ENCODE measurements around the gene ELOVL7. TPM values are rescaled to one million over a fixed set of nuclear protein-coding genes. Genes with fewer than 3 reads are reported as not detected.
"Not testable (repeated sequence)": the region's sequence is repeated elsewhere in the genome, so short reads cannot be mapped to it uniquely, and the experiment has no call there.

The ELOVL7 gene
- total RNA-seq, 4 donors from 2014 or later = 1.2 to 17.1 (median 14.4) TPM

- in situ Hi-C loops (cut with MboI; ENCODE audit: low pct_ligation_motif_present in 1 of 4, low pct_unique_long_range_greater_than_20kb in 1 of 4, low sequenced_read_pairs in 3 of 4) = no loop called here
Observed at GRCh38 chr5:60802226-60802625, 41.8 kb downstream of the ELOVL7 start.

DNA sequence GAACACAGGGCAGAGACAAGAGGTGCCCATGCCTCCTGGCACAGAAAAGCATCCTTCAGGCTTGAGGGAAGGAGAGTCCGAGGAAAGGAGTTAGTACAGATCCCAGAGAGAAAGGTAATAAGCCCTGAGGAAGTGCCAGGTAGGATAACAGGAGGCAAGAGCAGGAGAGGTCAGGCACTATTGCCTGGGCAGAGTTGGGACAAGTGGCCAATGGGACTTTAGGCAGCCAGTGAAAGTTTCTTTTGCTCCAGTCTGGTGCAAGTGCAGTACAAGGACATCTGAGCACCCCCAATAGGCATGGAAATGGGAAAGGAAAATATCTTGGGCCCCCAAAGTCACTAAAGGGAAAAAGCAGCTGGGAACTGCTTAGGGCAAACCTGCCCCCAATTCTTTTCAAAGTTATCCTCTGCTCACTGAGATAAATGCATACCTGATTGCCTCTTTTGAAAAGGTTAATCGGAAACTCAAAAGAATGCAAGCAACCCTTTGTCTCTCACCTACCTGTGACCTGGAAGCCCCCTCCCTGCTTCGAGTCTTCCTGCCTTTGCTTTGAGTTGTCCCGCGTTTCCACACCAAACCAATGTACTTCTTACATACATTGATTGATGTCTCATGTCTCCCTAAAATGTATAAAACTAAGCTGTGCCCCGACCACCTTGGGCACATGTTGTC, 46.5 kb downstream of the ELOVL7 start:
- WGBS, 2 donors (ENCODE audit: low coverage in 1 of 2) = 60 to 73% methylated on average over 6 of the region's 6 CpGs

More at GRCh38 chr5:60802226-60802625, 41.8 kb downstream of the ELOVL7 start:
- TF ChIP-seq EP300 (IDR thresholded peaks at IDR 0.05; ENCODE audit: low read depth) (no peak), POLR2AphosphoS5 (IDR thresholded peaks at IDR 0.05) (no peak), POLR2A (IDR thresholded peaks at IDR 0.05) (no peak)
- TF ChIP-seq, protein P1, sequence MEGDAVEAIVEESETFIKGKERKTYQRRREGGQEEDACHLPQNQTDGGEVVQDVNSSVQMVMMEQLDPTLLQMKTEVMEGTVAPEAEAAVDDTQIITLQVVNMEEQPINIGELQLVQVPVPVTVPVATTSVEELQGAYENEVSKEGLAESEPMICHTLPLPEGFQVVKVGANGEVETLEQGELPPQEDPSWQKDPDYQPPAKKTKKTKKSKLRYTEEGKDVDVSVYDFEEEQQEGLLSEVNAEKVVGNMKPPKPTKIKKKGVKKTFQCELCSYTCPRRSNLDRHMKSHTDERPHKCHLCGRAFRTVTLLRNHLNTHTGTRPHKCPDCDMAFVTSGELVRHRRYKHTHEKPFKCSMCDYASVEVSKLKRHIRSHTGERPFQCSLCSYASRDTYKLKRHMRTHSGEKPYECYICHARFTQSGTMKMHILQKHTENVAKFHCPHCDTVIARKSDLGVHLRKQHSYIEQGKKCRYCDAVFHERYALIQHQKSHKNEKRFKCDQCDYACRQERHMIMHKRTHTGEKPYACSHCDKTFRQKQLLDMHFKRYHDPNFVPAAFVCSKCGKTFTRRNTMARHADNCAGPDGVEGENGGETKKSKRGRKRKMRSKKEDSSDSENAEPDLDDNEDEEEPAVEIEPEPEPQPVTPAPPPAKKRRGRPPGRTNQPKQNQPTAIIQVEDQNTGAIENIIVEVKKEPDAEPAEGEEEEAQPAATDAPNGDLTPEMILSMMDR (IDR thresholded peaks at IDR 0.05) = no peak
- intact Hi-C loops (cut with DNase I; ENCODE audit: low total_unique reads) = no loop called here
- DNase-seq = no peak
- Histone ChIP-seq H3K27ac (no peak overlapping the region), H3K4me1 (no peaks in the 10 kb centered on the region), H3K9me3 (no peaks in the 10 kb centered on the region), H3K36me3 (no peaks in the 10 kb centered on the region), H3K4me3 (no peak overlapping the region), H3K27me3 (no peaks in the 10 kb centered on the region)
- 62 to 76% methylated on average over 2 of the region's 2 CpGs for WGBS, 2 donors (ENCODE audit: low coverage in 1 of 2)

GRCh38 chr5:60795424-60795950, 48.6 kb downstream of the ELOVL7 start:
- DNase-seq; in situ Hi-C loops (cut with MboI; ENCODE audit: low pct_ligation_motif_present in 1 of 4, low pct_unique_long_range_greater_than_20kb in 1 of 4, low sequenced_read_pairs in 3 of 4); H3K4me3 ChIP-seq; H3K4me1 ChIP-seq; H3K9me3 ChIP-seq; H3K27me3 ChIP-seq; H3K36me3 ChIP-seq; H3K27ac ChIP-seq: not testable (repeated sequence)
- 88 to 94% methylated on average over 7 to 18 of the region's 18 CpGs for WGBS, 2 donors (ENCODE audit: low coverage in 1 of 2)
- intact Hi-C loops (cut with DNase I; ENCODE audit: low total_unique reads) = loop anchor here (5.0 kb wide), 1 partner anchor 378 kb away; no protein-coding TSS in a partner anchor

More for the DNA sequence above, 46.5 kb downstream of the ELOVL7 start:
- DNase-seq = no peak
- no peaks in the 10 kb centered on the region for H3K27me3 ChIP-seq
- in situ Hi-C loops (cut with MboI; ENCODE audit: low pct_ligation_motif_present in 1 of 4, low pct_unique_long_range_greater_than_20kb in 1 of 4, low sequenced_read_pairs in 3 of 4) = no loop called here
- H3K9me3 ChIP-seq = no peaks in the 10 kb centered on the region
- no peaks in the 10 kb centered on the region for H3K4me1 ChIP-seq
- intact Hi-C loops (cut with DNase I; ENCODE audit: low total_unique reads) = loop anchor here (5.0 kb wide), 1 partner anchor 380 kb away; no protein-coding TSS in a partner anchor
- H3K27ac ChIP-seq = no peak overlapping the region
- no peaks in the 10 kb centered on the region for H3K36me3 ChIP-seq
- no peak overlapping the region for H3K4me3 ChIP-seq
- TF ChIP-seq, protein P1 (IDR thresholded peaks at IDR 0.05) = no peak
- TF ChIP-seq EP300 (IDR thresholded peaks at IDR 0.05; ENCODE audit: low read depth) (no peak), POLR2AphosphoS5 (IDR thresholded peaks at IDR 0.05) (no peak)

- Histone ChIP-seq H3K4me1 (no peaks in the 10 kb centered on the region), H3K27me3 (no peaks in the 10 kb centered on the region), H3K36me3 (no peaks in the 10 kb centered on the region), H3K27ac (no peak overlapping the region), H3K9me3 (no peaks in the 10 kb centered on the region), H3K4me3 (no peak overlapping the region)
- 90 to 100% methylated on average over 2 of the region's 2 CpGs for WGBS, 2 donors (ENCODE audit: low coverage in 1 of 2)
- DNase-seq = no peak
- intact Hi-C loops (cut with DNase I; ENCODE audit: low total_unique reads) (loop anchor here (5.0 kb wide), 1 partner anchor 377 kb away; no protein-coding TSS in a partner anchor), in situ Hi-C loops (cut with MboI; ENCODE audit: low pct_ligation_motif_present in 1 of 4, low pct_unique_long_range_greater_than_20kb in 1 of 4, low sequenced_read_pairs in 3 of 4) (no loop called here)
- TF ChIP-seq POLR2AphosphoS5 (IDR thresholded peaks at IDR 0.05) = no peak
- TF ChIP-seq, protein P1 (IDR thresholded peaks at IDR 0.05) = no peak
- no peak for TF ChIP-seq EP300 (IDR thresholded peaks at IDR 0.05; ENCODE audit: low read depth)
Observed at GRCh38 chr5:60794691-60795090, 49.4 kb downstream of the ELOVL7 start.
